ENCODE results near the gene KCNA5.

GRCh38 chr12:5015711-5016492, 27.8 kb upstream of the KCNA5 start:
- TF ChIP-seq CTCF (IDR thresholded peaks at IDR 0.05) (no peak), POLR2A (IDR thresholded peaks at IDR 0.05) (no peak), EP300 (IDR thresholded peaks at IDR 0.05) (no peak), POLR2AphosphoS5 (IDR thresholded peaks at IDR 0.05) (no peak)
